Measurements from ENCODE around the gene MRPS15. TPM values are rescaled to one million over a fixed set of nuclear protein-coding genes. Genes with fewer than 3 reads are reported as not detected.

Gene MRPS15
- total RNA-seq, 1 experiment from 2014 or later = 130 TPM

DNA sequence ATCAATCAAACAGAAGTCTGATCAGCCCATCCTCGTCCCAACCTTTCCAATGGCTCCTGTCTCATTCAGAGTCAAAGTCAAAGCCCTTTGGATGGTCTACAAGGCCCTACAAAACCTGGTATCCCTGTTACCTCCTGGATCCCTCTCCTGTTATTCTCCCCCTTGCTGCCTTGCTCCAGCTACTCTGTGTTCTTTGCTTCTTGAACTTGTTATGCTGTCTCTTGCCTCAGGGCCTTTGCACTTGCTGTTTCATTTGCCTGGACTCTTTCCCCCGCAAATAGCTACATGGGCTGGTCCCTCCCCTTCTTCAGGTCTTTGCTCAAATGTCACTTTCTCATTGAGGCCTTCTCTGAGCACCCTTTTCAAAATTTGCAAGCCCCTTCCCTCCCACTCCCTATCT is 19.9 kb upstream of the MRPS15 start:
- DNase-seq (ENCODE audit: low read depth) = no peak

DNA sequence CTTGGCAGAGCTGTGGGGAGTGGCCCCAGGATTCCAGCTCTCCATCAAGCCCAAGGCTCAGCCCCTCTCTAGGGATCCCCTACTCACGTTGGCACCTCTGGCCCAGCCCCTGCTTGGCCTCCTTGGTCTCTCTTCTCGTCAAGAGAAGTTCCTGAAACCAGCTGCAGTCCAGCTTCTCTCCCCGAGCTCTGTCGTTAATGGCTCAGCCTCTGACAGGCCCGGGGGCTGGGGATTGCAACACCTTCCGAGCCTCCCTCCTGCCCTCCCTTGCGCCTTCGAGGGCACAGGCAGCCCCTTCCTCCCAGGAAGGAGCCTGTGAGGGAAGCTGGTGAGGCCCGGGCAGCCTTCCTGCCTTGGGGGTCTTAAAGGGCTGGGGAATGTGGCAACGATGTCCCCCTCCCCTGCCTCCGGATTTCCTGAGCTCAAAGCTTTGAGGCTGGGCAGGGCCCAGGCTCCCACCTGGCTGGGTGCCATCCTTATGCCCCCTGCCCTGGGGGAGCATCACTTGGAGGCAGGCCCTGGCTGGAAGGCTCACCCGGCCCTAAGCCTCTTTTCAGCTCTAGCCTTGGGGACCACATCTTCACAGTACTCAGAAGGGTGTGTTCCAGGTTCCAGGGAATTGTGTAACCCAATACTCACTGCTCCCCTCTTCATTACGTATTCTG is 18.7 kb upstream of the MRPS15 start, which contains the start of gene CSF3R:
CSF3R (minus strand) TSS at position 190 of the 665 bp plus-strand sequence. CDS start 3,417 bp downstream, outside the sequence.
- no peak for DNase-seq (ENCODE audit: low read depth)

DNA sequence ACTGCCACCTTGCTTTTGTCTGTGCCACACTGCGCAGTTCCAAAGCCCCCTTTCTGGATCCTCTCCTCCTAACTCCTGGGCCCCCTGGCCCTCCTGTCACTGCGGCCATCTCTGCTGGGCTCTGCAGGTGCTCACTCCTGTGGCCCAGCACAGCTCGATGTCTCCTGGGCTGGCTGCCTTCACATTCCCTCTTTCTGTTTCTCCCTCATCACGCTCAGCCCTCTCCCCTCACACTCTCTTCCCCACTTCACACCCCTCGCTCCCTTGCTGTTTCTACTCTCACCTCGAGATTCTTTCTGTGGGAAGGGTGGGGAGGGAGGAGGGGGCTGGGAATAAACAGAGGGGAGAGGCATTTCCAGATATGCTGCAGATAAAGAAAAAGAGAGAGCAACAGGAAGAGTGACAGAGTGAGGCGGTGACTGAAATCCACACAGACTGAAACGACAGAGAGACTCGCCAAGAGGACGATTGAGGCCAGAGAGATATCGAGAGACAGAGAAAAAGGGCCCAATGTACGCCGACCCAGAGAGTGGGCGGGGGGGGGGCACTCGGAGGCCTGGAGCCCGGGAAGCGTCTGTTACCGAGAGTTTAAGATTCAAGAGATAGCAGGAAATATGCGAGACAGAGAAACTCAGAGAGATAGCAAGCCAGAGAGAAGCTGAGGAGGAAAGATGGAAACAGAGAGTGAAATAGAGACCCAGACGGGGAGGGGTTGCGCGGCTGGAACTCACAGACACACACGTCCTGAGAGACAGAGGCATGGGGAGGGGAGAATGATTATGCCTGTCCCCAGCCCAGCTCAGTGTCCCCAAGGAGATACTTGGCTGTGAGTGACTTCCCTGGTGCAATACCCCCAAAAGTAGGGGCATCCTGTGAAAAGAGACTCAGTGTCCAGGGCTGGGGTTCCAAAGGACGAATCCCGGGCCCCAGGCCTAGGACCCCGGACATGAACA is 17.9 kb upstream of the MRPS15 start:
- DNase-seq (ENCODE audit: low read depth) = no peak

DNA sequence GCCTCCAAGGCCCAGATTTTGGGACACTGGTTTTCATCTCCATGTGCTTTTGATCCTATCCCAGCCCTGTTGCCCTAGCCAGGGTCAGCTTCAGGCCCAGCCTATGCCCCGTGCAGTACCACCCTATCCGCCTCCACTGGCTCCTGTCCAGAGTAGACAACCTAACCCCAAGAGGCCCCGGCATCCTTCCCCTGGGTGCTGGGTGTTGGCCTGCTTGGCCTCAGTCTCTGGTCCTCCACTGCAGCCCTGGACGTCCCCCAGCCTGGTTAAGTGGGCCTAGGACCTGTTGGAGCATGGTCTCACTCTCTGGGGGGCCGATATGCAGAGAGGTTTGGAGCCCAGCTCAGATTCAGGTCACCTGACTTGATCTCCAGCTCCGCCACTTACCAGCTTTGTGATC is 16.9 kb upstream of the MRPS15 start:
- DNase-seq (ENCODE audit: low read depth) = no peak

DNA sequence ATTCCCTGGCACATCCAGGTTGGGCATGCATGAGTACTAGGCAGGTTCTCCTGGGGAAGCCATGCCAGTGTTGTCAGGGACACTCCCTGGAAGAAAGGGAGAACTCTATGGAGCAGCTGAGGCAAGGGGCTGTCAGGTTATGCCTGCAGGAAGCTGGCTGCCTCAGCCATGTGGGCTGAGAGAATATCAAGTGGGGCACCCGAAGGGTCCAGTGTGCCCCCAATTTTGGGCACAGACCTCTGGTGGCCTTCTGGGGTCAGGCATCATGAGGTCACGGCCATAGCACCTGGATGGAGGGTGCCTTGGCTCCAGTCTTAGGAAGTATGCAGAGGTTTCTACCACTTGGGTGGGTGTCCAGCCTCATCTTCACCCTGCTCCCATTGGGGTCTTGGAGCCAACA is 16.0 kb upstream of the MRPS15 start:
- no peak for DNase-seq (ENCODE audit: low read depth)

DNA sequence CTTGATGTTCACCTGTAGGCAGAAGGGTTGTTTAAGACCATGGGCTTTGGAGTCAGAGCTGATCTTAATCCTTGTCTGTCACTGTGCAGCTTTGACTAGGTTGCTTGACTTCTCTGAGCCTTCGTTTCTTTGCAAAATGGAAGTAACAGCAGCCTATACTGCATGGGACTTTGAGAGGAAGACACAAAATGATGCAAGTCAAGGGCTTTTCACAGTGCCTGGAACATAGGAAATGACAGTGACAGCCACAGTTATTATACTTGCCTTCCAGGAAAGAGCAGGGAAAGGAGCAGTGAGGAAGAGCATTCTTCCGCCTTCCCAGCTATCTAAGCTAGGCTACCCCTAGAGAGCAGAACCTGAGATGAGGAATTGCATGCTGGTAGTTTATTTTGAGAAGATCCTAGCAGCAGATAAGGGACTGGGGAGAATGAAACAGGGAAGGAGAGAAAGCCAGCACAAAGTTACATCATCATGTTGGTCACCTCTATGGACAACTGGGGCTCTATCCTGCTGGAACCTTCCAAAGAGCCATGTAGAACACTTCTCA is 15.4 kb upstream of the MRPS15 start:
- DNase-seq (ENCODE audit: low read depth) = no peak

DNA sequence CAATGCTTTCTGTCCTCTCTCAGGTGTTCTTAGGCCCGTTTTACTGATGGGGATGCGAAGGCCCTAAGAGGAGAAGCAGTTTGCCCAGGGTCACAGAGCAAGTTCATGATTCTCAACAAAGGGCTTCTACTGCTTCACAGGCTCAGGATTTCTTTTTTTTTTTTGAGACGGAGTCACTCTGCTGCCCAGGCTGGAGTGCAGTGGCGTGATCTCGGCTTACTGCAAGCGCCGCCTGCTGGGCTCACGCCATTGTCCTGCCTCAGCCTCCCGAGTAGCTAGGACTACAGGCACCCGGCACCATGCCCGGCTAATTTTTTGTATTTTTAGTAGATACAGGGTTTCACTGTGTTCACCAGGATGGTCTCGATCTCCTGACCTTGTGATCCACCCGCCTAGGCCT is 13.4 kb upstream of the MRPS15 start:
- DNase-seq (ENCODE audit: low read depth) = peak; percentile 37

DNA sequence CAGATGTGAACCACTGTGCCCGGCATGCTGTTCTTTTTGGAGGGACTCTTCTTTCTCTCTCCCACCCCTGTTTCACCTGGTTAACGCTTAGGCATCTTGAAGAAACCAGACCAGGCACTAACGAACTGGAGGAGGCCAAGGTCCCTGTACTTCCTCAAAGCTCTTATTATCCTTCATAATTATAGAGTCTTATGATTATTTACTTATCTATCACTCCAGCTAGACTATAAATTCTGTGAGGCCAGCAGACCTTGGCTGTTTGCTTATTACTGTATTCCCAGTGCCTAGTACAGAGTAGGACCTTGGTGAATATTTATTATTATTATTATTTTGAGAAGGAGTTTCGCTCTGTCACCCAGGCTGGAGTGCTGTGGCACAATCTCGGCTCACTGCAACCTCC is 12.8 kb upstream of the MRPS15 start:
- no peak for DNase-seq (ENCODE audit: low read depth)

DNA sequence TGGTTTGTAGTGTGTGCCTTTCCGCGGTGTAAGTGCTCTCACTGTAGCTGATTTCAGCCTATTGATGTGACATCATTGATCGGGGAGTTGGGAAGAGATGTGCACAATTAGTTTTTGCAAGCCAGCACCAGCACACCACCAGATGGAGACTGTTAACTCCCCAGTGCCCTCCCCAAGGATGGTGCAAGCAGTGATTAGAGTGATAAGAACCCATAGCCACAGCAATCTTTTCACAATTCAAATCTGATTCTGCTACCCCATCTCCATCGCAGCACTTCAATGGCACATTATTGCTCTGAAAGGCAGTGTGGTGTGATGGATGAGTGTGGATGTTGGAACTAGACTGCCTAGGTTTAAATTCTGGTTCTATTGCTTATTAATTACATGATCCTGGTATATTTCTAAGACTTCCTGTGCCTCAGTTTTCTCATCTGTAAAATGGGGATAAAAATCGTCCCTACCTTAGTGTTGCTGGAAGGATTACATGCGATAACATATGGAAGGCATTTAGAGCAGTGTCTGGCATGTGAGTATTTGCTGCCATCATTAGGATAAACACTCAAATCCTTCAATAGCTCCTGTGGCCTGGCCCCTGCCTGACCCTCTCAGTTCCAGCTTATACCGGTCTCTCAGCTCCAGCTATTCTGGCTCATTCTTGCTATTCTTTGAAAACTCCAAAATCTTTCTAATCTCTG is 11.9 kb upstream of the MRPS15 start:
- no peak for DNase-seq (ENCODE audit: low read depth)

DNA sequence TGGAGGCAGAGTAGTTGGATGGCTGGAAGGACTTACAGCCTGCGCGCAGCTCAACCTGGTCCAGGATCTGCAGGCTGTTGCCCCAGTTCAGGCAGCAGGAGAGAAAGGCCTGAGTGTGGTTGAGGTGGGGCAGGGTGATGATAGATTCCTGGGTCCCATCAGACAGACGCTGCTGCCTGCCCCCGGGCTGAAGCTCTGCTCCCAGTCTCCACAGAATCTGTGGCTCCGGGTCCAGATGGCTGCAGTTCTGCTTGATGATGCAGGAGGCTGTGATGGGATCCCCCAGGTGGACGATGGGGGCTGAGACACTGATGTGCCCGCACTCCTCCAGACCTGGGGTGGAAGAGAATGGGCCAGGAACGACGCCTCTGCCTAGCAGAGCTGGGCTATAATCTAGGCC is 11.2 kb upstream of the MRPS15 start:
- DNase-seq (ENCODE audit: low read depth) = no peak

DNA sequence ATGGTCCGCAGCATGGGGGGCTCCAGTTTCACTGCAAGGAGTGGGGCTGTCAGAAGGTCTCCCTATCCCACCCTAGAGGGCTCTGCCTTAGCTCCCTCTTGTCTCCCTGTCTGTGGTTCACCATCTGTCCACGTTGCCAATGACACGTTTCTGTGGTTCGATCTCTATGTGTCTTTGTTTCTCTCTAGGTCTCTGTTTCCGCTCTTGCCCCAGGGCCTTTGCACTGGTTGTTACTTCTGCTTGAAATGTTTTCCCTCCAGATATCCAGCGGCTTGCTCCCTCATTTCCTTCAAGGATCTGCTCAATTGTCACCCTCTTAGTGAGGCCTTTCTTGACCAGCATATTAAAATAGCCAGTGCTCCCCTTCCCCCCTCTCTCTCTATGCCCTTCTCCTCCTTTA is 8.5 kb upstream of the MRPS15 start:
- DNase-seq (ENCODE audit: low read depth) = no peak

DNA sequence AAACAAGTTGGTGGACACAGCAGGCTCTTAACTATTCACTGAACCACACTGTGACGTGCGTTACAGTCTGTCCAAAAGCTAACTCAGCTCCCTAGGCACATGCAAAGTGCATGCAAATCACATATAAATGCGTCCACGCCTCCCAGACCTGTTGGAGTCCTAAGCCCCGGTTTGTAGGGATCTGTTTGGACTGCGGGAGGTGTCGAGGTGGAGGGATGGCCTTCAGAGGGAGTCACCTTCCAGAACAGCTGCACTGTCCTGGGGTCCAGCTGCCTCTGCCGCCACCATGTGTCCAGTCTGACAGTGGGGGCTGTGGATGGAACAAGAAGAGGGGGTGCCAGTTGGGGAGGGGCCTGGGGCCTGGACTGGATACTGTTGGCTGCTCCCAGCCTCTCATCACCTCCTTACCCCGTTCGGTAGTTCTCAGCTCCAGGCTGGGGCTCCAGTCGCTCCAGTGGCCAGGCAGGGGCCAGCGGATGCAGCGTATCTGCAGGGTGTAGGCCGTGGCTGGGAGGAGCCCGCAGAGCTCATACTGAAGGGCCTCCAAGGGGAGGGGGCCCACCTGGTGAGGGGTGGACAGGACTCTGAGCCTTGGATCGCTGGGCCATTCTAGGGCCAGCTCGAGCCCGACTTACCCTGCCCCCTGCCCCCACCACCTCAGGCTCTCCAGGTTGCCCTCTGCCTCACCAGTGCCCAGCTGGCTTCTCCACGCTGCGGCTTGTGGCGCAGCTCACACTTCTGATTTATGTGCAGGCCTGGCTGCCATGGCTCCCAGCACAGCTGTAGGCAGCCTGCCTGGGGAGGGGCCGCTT is 7.9 kb upstream of the MRPS15 start:
- no peak for DNase-seq (ENCODE audit: low read depth)

DNA sequence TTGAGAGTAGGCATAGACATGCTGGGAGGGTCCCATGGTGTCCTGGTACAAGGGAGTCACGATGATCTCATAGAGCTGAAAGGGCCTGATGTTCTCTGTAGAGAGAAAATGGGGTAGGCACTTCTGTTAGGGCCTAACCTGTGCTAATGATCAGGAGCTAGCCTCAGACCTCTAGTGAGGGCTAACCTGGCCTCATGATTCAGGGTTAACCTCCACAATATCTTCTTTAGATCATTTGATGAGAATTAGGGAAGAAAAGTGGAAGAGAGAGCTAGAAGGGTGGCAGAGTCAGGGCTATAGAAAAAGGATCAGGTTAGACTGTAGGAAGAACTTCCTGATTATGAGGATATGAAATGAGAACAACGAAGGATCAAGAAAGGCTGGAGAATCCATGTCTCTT is 5.0 kb upstream of the MRPS15 start:
- DNase-seq (ENCODE audit: low read depth) = no peak

DNA sequence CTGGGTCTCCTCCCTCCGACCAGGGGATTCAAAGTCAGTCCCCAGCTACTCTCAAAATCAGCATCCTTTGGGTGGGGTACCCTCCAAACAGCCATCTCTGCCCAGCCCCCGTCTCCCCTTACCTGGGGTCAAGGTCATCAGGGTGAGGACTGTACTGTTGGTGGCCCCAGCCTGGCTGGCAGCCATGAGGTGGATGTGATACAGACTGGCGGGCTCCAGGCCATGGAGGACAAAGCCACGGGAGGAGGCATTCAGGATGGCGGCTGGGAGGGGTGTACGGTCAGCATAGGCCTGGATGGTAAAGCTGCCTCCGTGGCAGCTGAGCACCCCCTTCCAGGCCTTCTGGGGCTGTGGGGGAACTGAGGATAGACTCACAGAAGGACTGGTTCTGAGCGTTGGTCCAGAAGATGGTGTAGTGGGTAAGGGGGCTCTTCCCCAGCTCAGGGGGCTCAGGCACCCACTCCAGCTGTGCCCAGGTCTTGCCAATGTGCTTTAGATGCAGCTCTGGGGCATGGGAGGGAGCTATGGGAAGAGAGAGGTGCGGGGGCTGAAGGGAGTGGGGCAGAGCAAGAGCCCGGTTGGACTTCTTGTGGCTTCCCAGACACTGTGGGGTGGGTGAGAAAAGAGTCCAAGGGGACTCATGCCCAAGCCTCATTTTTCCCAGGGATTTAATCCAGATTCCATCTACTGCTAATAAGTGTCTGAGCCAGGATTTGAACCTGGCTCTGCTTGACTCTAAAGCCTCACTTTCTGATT is 3.7 kb upstream of the MRPS15 start:
- DNase-seq (ENCODE audit: low read depth) = no peak

DNA sequence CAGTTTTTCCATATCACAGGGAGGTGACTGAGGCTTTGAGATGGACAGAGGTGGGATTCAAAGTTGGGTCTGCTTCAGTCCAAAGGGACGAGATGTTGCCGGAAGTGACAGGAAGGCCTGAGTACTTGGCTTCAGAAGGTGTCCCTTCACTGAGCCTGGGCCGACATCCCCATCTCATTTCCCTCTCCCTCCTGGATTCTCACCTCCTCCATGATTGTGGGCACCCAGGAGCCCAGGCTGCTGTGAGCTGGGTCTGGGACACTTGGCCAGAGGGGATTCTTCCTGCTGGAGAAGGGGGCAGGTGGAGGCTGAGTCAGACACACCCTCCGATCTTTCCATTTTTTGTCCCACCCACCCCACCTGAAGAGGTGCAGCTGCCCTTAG is 2.8 kb upstream of the MRPS15 start:
- no peak for DNase-seq (ENCODE audit: low read depth)

DNA sequence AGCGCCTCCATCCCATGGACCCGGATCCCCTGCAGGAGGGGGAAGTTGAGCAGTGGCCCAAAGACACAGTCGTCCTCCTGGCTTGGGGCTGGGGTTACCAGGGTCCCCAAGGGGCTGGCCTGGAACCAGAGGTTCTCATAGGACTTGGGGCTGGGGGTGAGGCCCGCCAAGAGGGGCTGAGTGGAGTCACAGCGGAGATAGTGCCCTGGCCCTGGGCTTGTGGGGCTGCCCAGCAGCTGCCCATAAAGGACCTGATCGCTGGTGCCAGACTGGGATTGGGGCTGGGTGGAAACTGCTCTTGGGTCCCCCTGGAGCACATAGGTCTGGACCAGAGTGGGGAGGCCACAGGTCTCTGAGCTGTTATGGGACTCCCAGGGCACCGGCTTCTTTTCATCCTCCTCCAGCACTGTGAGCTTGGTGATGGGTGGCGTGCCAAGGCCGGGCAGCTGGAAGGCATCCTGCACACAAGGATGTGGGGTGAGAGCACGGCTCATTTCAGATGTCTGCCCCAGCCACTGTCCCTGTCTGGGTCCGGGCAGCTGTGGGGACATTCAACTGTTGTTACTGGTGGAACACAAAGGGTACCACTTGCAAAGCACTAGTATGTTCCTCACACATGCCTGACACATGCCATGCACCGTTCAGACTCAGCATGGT is 2.3 kb upstream of the MRPS15 start:
- DNase-seq (ENCODE audit: low read depth) = no peak

DNA sequence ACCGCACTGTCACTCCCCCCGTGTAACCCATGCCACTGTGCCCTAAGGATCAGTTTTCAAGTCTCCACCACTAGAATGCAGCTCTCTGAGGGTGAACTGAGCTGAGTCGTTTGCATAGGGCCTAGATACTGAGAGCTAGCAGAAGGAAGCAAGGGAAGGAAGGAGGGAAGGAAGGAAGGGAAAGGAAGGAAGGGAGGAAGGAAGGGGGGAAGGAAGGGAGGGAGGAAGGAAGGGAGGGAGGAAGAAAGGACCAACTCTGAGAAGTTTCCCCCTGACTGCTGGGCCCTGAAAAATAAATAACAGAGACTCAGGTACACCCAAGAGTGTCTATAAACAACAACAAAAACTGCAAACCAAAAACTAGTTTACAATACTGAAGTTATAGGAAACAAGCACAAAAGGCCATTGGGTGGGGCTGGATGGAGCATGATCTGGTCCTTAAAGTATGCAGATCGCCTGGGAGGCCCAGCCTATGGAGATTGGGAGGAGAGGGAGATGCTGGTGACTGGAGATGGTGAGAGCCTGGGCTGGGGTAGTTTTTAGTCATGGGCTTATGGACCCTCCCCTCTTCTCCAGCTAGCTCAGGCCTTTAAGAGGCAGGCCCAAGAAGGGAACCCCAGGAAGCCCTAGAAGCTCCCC is 1.7 kb upstream of the MRPS15 start:
- DNase-seq (ENCODE audit: low read depth) = no peak

DNA sequence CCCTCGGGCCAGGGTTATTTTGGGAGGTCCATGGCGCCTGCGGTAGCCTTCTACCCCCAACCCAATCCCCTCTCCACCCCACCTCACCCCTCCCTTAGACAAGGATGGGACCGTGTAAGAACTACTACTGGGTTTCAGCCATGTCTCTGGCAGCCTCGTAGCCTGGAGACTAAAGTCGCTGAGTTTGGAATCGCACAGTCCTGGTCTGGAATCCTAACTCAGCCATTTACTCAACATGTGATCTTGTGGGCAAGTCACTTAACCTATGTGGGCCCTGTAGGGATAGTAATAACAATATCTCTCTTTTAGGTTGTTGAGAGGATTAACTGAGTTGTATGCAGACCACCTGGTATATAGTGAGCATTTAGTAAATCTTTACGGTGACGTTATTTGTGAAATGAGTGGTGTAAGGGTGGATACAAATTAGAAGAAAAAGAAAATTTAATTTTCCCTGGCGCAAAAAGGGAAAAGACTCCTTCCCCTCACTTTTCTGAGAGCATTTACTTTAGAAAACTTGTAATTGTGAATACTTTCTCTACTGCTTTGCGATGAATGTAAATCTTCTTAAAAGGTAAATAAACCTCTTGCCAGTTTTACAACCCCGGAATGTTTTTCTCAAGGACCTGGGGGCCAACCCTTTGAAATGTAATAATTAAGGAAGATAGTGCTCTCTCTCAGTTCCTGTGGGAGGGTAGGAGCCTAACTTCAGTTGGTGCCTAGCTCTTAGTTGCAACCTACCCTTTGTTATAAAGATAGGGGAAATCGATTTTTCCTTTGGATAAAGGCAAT is 615 bp upstream of the MRPS15 start:
- no peak for DNase-seq (ENCODE audit: low read depth)
